Naive thymus-derived CD8-positive, alpha-beta T cell (primary cell): Measurements from ENCODE around the gene TCF19. TPM values are rescaled to one million over a fixed set of nuclear protein-coding genes. Genes with fewer than 3 reads are reported as not detected.
A peak's percentile ranks its signal among the peaks of the same experiment; 100 is the strongest.
"Not testable (repeated sequence)": the region's sequence is repeated elsewhere in the genome, so short reads cannot be mapped to it uniquely, and the experiment has no call there.

ENCODE experiments used
- ATAC-seq, 2 donors: fragments of 150-1000 bp; cut with Tn5 transposase in 1 of 2; sonication (Bioruptor Pico), chemical (Tn5 transposase) in 1 of 2; 1 replicate in 1 of 2; 2 replicates in 1 of 2; pipeline ENCODE4 v1.10.0; 2021; ENCODE audit warnings: mild to moderate bottlenecking in 2 of 2, moderate library complexity in 2 of 2
- POLR2A ChIA-PET: fragments of 350-600 bp; sonication (Branson Sonifier 250); formaldehyde crosslinking; loops from one replicate; lab custom pipeline; 2021; ENCODE audit warnings: antibody characterized with exemption; lab: Charles Lee
- DNase-seq, 10 donors: peaks; one replicate each; pipeline versions ENCODE4 v3.0.0 to v3.0.0-alpha.2; 2020 to 2022
- H3K27ac Mint-ChIP-seq, 10 donors: one replicate each; pipeline ENCODE4 v1.8.0; 2020 to 2022; ENCODE audit warnings: mild to moderate bottlenecking in 10 of 10, mixed read lengths in 10 of 10, moderate library complexity in 4 of 10, inconsistent platforms in 1 of 10
- H3K27me3 Mint-ChIP-seq, 5 donors: one replicate each; pipeline ENCODE4 v1.8.0; 2021 to 2022; ENCODE audit warnings: mixed read lengths in 5 of 5
- H3K36me3 Mint-ChIP-seq, 3 donors: one replicate each; pipeline ENCODE4 v1.8.0; 2020 to 2022; ENCODE audit warnings: mixed read lengths in 3 of 3, mild to moderate bottlenecking in 2 of 3, inconsistent platforms in 1 of 3
- H3K4me1 Mint-ChIP-seq, 4 donors: one replicate each; pipeline ENCODE4 v1.8.0; 2021 to 2022; ENCODE audit warnings: mixed read lengths in 4 of 4
- H3K4me3 Mint-ChIP-seq, 10 donors: one replicate each; pipeline ENCODE4 v1.8.0; 2020 to 2022; ENCODE audit warnings: mild to moderate bottlenecking in 10 of 10, mixed read lengths in 10 of 10, moderate library complexity in 6 of 10, inconsistent platforms in 1 of 10
- H3K9me3 Mint-ChIP-seq, 9 donors: one replicate each; pipeline ENCODE4 v1.8.0; 2020 to 2022; ENCODE audit warnings: mixed read lengths in 9 of 9, mild to moderate bottlenecking in 3 of 9, inconsistent platforms in 1 of 9, moderate library complexity in 1 of 9
- polyA plus RNA-seq, 3 donors: library from polyadenylated mRNA; unstranded; fragments of 300-500 nt; fragmentation: Illumina TruSeq; gene quantifications; one replicate each; pipeline ENCODE4 v1.2.3, GENCODE V29; 2021
- total RNA-seq, 8 experiments: library from RNA in 2 of 8; stranded (reverse) in 2 of 8; gene quantifications; one replicate each; pipeline ENCODE4 v1.2.3 and lab custom pipeline; 2021 to 2026

Gene TCF19
- total and polyA plus RNA-seq, 5 experiments from 2014 or later = 5.6 to 10.2 (median 9.3) TPM

- Mint-ChIP-seq H3K36me3 (peaks cover 0 to 15% (median 4%) of the 10 kb centered on the region in 3 donors), H3K4me1 (peaks cover 14 to 41% (median 34%) of the 10 kb centered on the region in 4 donors), H3K27me3 (no peaks in the 10 kb centered on the region), H3K27ac (peak overlapping the region in 9 of 10 donors; percentile 29 to 88 (median 75)), H3K9me3 (no peaks in the 10 kb centered on the region), H3K4me3 (peak overlapping the region in 7 of 10 donors; percentile 39 to 71 (median 48))
- POLR2A ChIA-PET = interaction anchor here (1.0 to 4.5 kb wide), 2 partner anchors 57 to 172 kb away, joined by 3 to 60 read pairs; no protein-coding TSS in a partner anchor
- ATAC-seq (no peak), DNase-seq (no peak)
Measured at GRCh38 chr6:31194061-31194834, 35.9 kb downstream of the TCF19 start.

- H3K27me3 Mint-ChIP-seq, H3K9me3 Mint-ChIP-seq, DNase-seq, ATAC-seq: not testable (repeated sequence)
- Mint-ChIP-seq H3K4me3 (peak overlapping the region in 8 of 10 donors; percentile 56 to 95 (median 88)), H3K36me3 (peaks cover 0 to 15% (median 4%) of the 10 kb centered on the region in 3 donors), H3K27ac (peak overlapping the region in 8 of 10 donors; percentile 62 to 100 (median 96)), H3K4me1 (peaks cover 15 to 52% (median 46%) of the 10 kb centered on the region in 4 donors)
- POLR2A ChIA-PET = interaction anchor here (0.5 to 4.5 kb wide), 6 partner anchors 8 to 170 kb away, joined by 4 to 60 read pairs (median 8); partner anchors contain the start of genes CCHCR1, HLA-C and TCF19
Measured at GRCh38 chr6:31195308-31195979, 37.1 kb downstream of the TCF19 start.

GRCh38 chr6:31196251-31197022 is 38.0 kb downstream of the TCF19 start:
- H3K27me3 Mint-ChIP-seq, H3K9me3 Mint-ChIP-seq, ATAC-seq: not testable (repeated sequence)
- Mint-ChIP-seq H3K4me1 (peaks cover 15 to 60% (median 53%) of the 10 kb centered on the region in 4 donors), H3K36me3 (peaks cover 0 to 20% (median 7%) of the 10 kb centered on the region in 3 donors), H3K4me3 (peak overlapping the region; percentile 84 to 99 (median 90)), H3K27ac (peak overlapping the region; percentile 89 to 100 (median 97))
- peak in 1 of 10 donors; percentile 24 for DNase-seq
- POLR2A ChIA-PET = interaction anchor here (0.5 to 4.5 kb wide), 21 partner anchors 9 to 1254 kb away, joined by 3 to 60 read pairs (median 6); partner anchors contain the start of genes CCHCR1, HLA-A, HLA-B and HLA-C

GRCh38 chr6:31197559-31198305 is 39.3 kb downstream of the TCF19 start:
- Mint-ChIP-seq H3K9me3 (no peaks in the 10 kb centered on the region), H3K4me1 (peaks cover 17 to 69% (median 63%) of the 10 kb centered on the region in 4 donors), H3K27me3 (no peaks in the 10 kb centered on the region), H3K36me3 (peaks cover 0 to 28% (median 7%) of the 10 kb centered on the region in 3 donors), H3K27ac (peak overlapping the region; percentile 89 to 100 (median 97)), H3K4me3 (peak overlapping the region; percentile 84 to 99 (median 90))
- POLR2A ChIA-PET = interaction anchor here (0.6 to 4.5 kb wide), 26 partner anchors 9 to 1774 kb away, joined by 3 to 60 read pairs (median 6); partner anchors contain the start of genes CCHCR1, GTF2H4, HLA-A and HLA-B
- peak; percentile 82 to 98 (median 95) for DNase-seq
- peak; percentile 80 for ATAC-seq

GRCh38 chr6:31199105-31199452 is 40.7 kb downstream of the TCF19 start:
- POLR2A ChIA-PET = interaction anchor here (0.8 to 3.3 kb wide), 6 partner anchors 61 to 158 kb away, joined by 3 to 49 read pairs (median 6); partner anchors contain the start of gene HLA-B
- ATAC-seq = not testable (repeated sequence)

GRCh38 chr6:31202259-31203166 is 44.1 kb downstream of the TCF19 start:
- POLR2A ChIA-PET = interaction anchor here (0.5 to 2.1 kb wide), 15 partner anchors 64 to 398 kb away, joined by 3 to 9 read pairs (median 5); no protein-coding TSS in a partner anchor
- Mint-ChIP-seq H3K4me3 (peak overlapping the region in 7 of 10 donors; percentile 4 to 94 (median 82)), H3K27me3 (peaks cover 0 to 1% (median 0%) of the 10 kb centered on the region in 5 donors), H3K36me3 (peaks cover 0 to 15% (median 3%) of the 10 kb centered on the region in 3 donors), H3K27ac (peak overlapping the region in 9 of 10 donors; percentile 89 to 98 (median 97)), H3K4me1 (peaks cover 16 to 73% (median 66%) of the 10 kb centered on the region in 4 donors), H3K9me3 (no peaks in the 10 kb centered on the region)
- DNase-seq = no peak
- ATAC-seq = no peak

More at GRCh38 chr6:31199105-31199452, 40.7 kb downstream of the TCF19 start:
- H3K36me3 Mint-ChIP-seq = peaks cover 0 to 27% (median 7%) of the 10 kb centered on the region in 3 donors
- H3K27me3 Mint-ChIP-seq, DNase-seq, H3K9me3 Mint-ChIP-seq: not testable (repeated sequence)
- peaks cover 22 to 79% (median 74%) of the 10 kb centered on the region in 4 donors for H3K4me1 Mint-ChIP-seq
- H3K4me3 Mint-ChIP-seq = peak overlapping the region; percentile 84 to 99 (median 90)
- peak overlapping the region; percentile 89 to 100 (median 97) for H3K27ac Mint-ChIP-seq

- H3K4me1 Mint-ChIP-seq = peaks cover 19 to 70% (median 68%) of the 10 kb centered on the region in 4 donors
- POLR2A ChIA-PET = interaction anchor here (0.5 to 2.1 kb wide), 13 partner anchors 63 to 449 kb away, joined by 3 to 9 read pairs (median 5); partner anchors contain the start of gene BAG6
- peak overlapping the region; percentile 78 to 94 (median 90) for H3K4me3 Mint-ChIP-seq
- peak overlapping the region; percentile 88 to 98 (median 97) for H3K27ac Mint-ChIP-seq
- peak in 7 of 10 donors; percentile 28 to 69 (median 35) for DNase-seq
- peaks cover 0 to 15% (median 3%) of the 10 kb centered on the region in 3 donors for H3K36me3 Mint-ChIP-seq
- ATAC-seq = peak; percentile 67 to 77
- H3K27me3 Mint-ChIP-seq = peaks cover 0 to 1% (median 0%) of the 10 kb centered on the region in 5 donors
- no peaks in the 10 kb centered on the region for H3K9me3 Mint-ChIP-seq
Measured at GRCh38 chr6:31203345-31203979, 45.1 kb downstream of the TCF19 start.

GRCh38 chr6:31204751-31205145 is 46.4 kb downstream of the TCF19 start:
- H3K4me3 Mint-ChIP-seq = peak overlapping the region; percentile 51 to 94 (median 88)
- POLR2A ChIA-PET = interaction anchor here (0.6 to 1.6 kb wide), 4 partner anchors 46 to 162 kb away, joined by 3 to 7 read pairs (median 5); no protein-coding TSS in a partner anchor
- no peaks in the 10 kb centered on the region for H3K9me3 Mint-ChIP-seq
- H3K27me3 Mint-ChIP-seq = peaks cover 0 to 1% (median 0%) of the 10 kb centered on the region in 5 donors
- ATAC-seq = no peak
- no peak for DNase-seq
- H3K27ac Mint-ChIP-seq = peak overlapping the region; percentile 88 to 98 (median 97)
- H3K36me3 Mint-ChIP-seq = peaks cover 0 to 13% (median 3%) of the 10 kb centered on the region in 3 donors
- H3K4me1 Mint-ChIP-seq = peaks cover 15 to 59% (median 56%) of the 10 kb centered on the region in 4 donors

GRCh38 chr6:31205638-31206037 is 47.2 kb downstream of the TCF19 start:
- peaks cover 0 to 13% (median 3%) of the 10 kb centered on the region in 3 donors for H3K36me3 Mint-ChIP-seq
- DNase-seq (no peak), ATAC-seq (no peak)
- H3K4me3 Mint-ChIP-seq = peak overlapping the region in 8 of 10 donors; percentile 30 to 70 (median 56)
- H3K27me3 Mint-ChIP-seq = peaks cover 0 to 1% (median 0%) of the 10 kb centered on the region in 5 donors
- no peaks in the 10 kb centered on the region for H3K9me3 Mint-ChIP-seq
- POLR2A ChIA-PET = interaction anchor here (0.6 to 1.6 kb wide), 4 partner anchors 47 to 148 kb away, joined by 3 to 7 read pairs (median 4); no protein-coding TSS in a partner anchor
- peaks cover 14 to 52% (median 48%) of the 10 kb centered on the region in 4 donors for H3K4me1 Mint-ChIP-seq
- H3K27ac Mint-ChIP-seq = peak overlapping the region in 9 of 10 donors; percentile 6 to 92 (median 87)
